ENCODE data around the gene COPS3. TPM values are rescaled to one million over a fixed set of nuclear protein-coding genes. Genes with fewer than 3 reads are reported as not detected.

COPS3 gene
- polyA plus RNA-seq, 1 experiment, result 73.3 TPM

DNA sequence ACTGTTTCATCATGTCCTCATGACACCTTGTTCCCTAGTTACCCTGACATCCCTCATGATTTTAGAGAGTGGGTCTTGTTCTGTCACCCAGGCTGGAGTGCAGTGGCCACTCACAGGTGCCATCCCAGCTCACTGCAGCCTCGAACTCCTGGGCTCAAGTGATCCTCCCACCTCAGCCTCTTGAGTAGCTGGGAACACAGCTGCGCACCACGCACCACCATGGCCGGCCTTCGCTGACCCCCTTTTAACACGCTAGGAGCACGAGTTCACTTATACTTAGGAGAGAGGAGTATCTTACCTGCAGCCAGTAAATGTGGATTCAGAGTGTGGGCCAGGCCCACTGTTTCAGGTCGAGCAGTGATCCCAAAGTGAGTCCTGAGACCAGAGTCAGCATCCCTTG, 43.6 kb upstream of the COPS3 start:
- TF ChIP-seq, protein P1, sequence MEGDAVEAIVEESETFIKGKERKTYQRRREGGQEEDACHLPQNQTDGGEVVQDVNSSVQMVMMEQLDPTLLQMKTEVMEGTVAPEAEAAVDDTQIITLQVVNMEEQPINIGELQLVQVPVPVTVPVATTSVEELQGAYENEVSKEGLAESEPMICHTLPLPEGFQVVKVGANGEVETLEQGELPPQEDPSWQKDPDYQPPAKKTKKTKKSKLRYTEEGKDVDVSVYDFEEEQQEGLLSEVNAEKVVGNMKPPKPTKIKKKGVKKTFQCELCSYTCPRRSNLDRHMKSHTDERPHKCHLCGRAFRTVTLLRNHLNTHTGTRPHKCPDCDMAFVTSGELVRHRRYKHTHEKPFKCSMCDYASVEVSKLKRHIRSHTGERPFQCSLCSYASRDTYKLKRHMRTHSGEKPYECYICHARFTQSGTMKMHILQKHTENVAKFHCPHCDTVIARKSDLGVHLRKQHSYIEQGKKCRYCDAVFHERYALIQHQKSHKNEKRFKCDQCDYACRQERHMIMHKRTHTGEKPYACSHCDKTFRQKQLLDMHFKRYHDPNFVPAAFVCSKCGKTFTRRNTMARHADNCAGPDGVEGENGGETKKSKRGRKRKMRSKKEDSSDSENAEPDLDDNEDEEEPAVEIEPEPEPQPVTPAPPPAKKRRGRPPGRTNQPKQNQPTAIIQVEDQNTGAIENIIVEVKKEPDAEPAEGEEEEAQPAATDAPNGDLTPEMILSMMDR (IDR thresholded peaks at IDR 0.05; ENCODE audit: insufficient read depth, low read depth, low read length), result no peak
- DNase-seq (ENCODE audit: low read depth), result no peak
- H3K4me3 ChIP-seq (ENCODE audit: low read depth, low read length), result no peak overlapping the region
- no peaks in the 10 kb centered on the region for H3K27me3 ChIP-seq (ENCODE audit: control insufficient read depth, insufficient read depth, low read length)
- no peaks in the 10 kb centered on the region for H3K36me3 ChIP-seq (ENCODE audit: control insufficient read depth, insufficient read depth, low read length)
- ChIA-PET CTCF (interaction anchor here (1.0 kb wide), 1 partner anchor 30 kb away, joined by 4 read pairs; no protein-coding TSS in a partner anchor), POLR2A (no interaction called here)

DNA sequence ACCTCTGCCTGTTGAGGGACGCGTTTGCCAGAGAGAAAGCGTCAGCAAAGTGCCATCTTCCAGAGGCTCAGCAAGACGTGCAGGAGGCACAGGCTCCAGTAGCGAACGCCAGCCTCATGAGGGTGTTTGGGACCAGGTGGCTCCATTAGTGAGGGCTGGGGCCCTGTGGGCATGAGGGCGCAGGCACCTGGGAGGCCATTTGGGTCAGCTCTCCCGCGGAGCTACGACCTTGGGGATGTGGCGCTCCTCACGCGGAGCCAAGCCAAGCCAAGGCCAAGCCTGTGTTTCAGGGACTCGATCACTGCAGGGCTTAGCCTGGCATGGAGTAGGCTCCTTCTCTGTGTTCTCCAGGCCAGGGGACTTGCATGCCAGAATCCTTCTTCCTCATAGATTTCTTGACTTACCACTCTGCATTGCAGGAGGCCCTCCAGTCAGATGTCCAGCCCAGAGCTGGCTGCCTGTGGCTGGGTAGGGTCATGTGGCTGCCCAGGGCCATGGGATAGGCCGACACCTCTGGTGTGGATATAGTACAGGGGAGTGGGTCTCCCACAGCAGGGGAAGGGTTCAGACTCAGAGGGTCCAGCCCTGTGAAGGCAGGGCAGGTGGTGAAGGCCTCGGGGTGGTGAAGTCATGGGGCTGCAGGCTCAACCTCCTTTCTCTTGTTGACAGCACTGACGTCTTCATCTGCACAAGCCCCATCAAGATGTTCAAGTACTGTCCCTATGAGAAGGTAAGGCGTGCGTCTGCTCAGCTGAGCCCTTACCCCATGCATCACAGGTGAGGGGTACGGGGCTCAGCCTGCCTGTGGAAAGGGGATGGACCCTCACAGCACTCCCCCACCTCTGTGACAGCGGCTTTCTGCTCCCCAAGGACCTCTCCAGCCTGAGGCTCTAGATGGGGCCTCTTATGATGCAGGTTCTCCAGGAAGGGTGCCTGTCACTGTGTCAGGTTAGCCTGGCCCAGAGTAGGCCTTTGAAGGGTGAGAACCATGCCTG, 41.8 kb upstream of the COPS3 start:
- POLR2A ChIA-PET, result no interaction called here
- CTCF ChIA-PET, result no interaction called here
- no peak for DNase-seq (ENCODE audit: low read depth)

DNA sequence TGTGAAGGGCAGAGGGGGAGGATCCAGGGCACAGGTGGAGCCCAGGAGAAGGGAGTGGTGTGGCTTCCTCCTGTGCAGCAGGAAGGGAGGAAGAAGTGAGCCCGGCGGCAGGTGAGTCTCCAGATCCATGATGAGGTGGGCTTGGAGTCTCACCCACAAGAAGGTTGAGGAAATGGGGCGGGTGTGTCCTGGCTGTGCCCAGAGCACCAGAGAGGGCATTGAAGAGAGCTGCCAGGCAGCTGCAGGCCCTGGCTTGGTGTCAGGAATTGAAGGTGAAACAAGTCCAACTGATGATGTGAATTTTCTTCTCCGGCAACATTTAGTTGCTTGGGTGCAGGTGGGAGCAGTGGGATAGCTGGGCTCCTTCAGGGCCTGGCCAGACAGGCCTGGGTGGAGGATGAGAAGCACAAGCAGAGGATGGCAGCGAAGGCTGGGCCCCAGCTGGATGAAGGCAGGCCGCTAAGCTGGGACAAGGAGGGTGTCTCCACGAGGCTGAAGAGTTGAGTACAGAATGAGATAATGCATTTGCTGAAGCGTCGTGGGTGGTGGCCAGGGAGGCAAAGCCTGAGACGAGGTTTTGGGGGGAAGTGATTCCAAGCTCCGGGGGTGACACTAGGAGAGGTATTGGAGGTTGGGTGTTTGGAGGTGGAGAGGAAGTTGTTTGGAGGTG, 40.4 kb upstream of the COPS3 start:
- no peak for DNase-seq (ENCODE audit: low read depth)
- no peaks in the 10 kb centered on the region for H3K36me3 ChIP-seq (ENCODE audit: control insufficient read depth, insufficient read depth, low read length)
- ChIA-PET CTCF (no interaction called here), POLR2A (no interaction called here)
- no peaks in the 10 kb centered on the region for H3K27me3 ChIP-seq (ENCODE audit: control insufficient read depth, insufficient read depth, low read length)
- H3K4me3 ChIP-seq (ENCODE audit: low read depth, low read length), result no peak overlapping the region
- TF ChIP-seq, protein P1 (IDR thresholded peaks at IDR 0.05; ENCODE audit: insufficient read depth, low read depth, low read length), result no peak

More for the DNA sequence above, 41.8 kb upstream of the COPS3 start:
- H3K27me3 ChIP-seq (ENCODE audit: control insufficient read depth, insufficient read depth, low read length), result no peaks in the 10 kb centered on the region
- no peak overlapping the region for H3K4me3 ChIP-seq (ENCODE audit: low read depth, low read length)
- TF ChIP-seq, protein P1 (IDR thresholded peaks at IDR 0.05; ENCODE audit: insufficient read depth, low read depth, low read length), result no peak
- no peaks in the 10 kb centered on the region for H3K36me3 ChIP-seq (ENCODE audit: control insufficient read depth, insufficient read depth, low read length)

DNA sequence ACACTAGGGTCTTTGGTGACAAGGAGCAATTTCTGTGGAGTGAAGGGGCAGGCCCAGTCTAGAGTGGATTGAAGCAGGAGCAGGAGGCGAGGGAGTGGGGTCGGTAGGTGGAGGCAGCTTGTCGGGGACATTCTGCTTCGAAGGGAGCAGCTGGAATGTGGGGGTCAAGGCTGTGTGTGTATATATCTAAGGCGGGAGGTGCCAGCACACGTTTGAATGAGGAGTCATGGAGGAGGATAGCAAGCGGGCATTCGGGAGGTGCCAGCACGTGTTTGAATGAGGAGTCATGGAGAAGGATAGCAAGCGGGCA, 39.8 kb upstream of the COPS3 start:
- no peaks in the 10 kb centered on the region for H3K36me3 ChIP-seq (ENCODE audit: control insufficient read depth, insufficient read depth, low read length)
- H3K4me3 ChIP-seq (ENCODE audit: low read depth, low read length), result no peak overlapping the region
- ChIA-PET POLR2A (no interaction called here), CTCF (no interaction called here)
- no peak for DNase-seq (ENCODE audit: low read depth)
- TF ChIP-seq, protein P1 (IDR thresholded peaks at IDR 0.05; ENCODE audit: insufficient read depth, low read depth, low read length), result no peak
- no peaks in the 10 kb centered on the region for H3K27me3 ChIP-seq (ENCODE audit: control insufficient read depth, insufficient read depth, low read length)

DNA sequence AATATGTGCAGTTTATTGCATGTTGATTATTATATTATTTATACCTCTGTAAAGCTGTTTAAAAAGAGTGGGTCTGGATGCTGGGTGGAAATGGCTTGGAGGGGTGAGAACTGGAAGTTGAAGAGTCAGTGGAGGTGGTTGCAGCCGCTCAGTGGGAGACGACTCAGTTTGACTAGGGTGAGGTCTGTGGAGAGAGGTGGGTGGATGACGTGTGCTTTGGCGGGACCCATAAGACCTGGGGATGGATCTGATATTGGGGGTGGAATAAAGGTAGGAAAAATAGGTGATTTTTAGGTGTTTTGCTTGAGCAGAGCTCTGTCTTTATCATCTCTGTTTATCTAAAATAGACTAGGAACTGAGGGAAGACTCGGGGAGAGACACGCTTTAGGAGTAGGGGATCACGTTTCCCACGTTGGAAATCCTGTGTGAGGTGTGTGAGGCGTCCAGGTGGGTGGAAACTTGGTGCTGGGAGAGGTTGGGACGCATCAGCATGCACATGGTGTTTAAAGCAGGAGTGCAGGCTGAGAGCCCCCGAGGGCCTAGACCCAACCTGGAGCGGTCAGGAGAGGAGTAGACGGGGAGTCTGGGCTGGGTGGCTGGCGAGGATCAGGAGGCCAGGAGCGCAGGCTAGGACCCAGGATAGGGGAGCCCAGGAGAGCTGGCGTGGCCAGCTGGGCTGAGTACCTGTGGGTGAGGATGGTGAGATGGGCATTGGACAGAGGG, 39.3 kb upstream of the COPS3 start:
- CTCF ChIA-PET, result no interaction called here
- Histone ChIP-seq H3K36me3 (ENCODE audit: control insufficient read depth, insufficient read depth, low read length) (no peaks in the 10 kb centered on the region), H3K4me3 (ENCODE audit: low read depth, low read length) (no peak overlapping the region), H3K27me3 (ENCODE audit: control insufficient read depth, insufficient read depth, low read length) (no peaks in the 10 kb centered on the region)
- TF ChIP-seq, protein P1 (IDR thresholded peaks at IDR 0.05; ENCODE audit: insufficient read depth, low read depth, low read length), result no peak
- no peak for DNase-seq (ENCODE audit: low read depth)
- POLR2A ChIA-PET, result no interaction called here

Data from BJ (cell line).